ENCODE measurements around the gene BEGAIN.

GRCh38 chr14:100628225-100628624, 41.0 kb upstream of the BEGAIN start:
- no peak for TF ChIP-seq CTCF (IDR thresholded peaks at IDR 0.05; ENCODE audit: insufficient read depth, low read depth, low read length)
- TF ChIP-seq EZH2 (IDR thresholded peaks at IDR 0.05; ENCODE audit: insufficient read depth, low read length): no peak

Measured in astrocyte (in vitro differentiated cells and primary cell).